Head of caudate nucleus (tissue), 42 donors: ENCODE data around the gene PTPN11.
"Not testable (repeated sequence)": the region's sequence is repeated elsewhere in the genome, so short reads cannot be mapped to it uniquely, and the experiment has no call there.

ENCODE experiments used
- DNase-seq, 42 donors: peaks; one replicate each; pipeline versions ENCODE4 v3.0.0 to v3.0.0-alpha.2; 2020 to 2021; ENCODE audit warnings: mixed read lengths in 7 of 42
- intact Hi-C: fragments of 100-400 bp; cut with DNase I; formaldehyde crosslinking; loops from one replicate; pipeline ENCODE4 v1.15.0; 2022

Gene PTPN11

GRCh38 chr12:112418608-112419296 is at the start of gene PTPN11:
PTPN11 (plus strand) TSS chr12:112418947; CDS start chr12:112419112, 165 bp downstream.
- intact Hi-C loops = loop anchor here (1.0 kb wide), 1 partner anchor 9 kb away; the partner anchor contains the start of gene RPL6
- DNase-seq = peak; percentile 65 to 96 (median 91)

- intact Hi-C loops = no loop called here
- no peak for DNase-seq
Observed at GRCh38 chr12:112370199-112370598, 48.5 kb upstream of the PTPN11 start.

GRCh38 chr12:112370868-112371510 is 47.8 kb upstream of the PTPN11 start:
- DNase-seq = no peak
- intact Hi-C loops = no loop called here

- no peak for DNase-seq
- intact Hi-C loops = no loop called here
Observed at GRCh38 chr12:112374166-112374740, 44.5 kb upstream of the PTPN11 start.

- intact Hi-C loops = no loop called here
- no peak for DNase-seq
Observed at GRCh38 chr12:112375105-112375504, 43.6 kb upstream of the PTPN11 start.

- DNase-seq = peak in 29 of 42 donors; percentile 10 to 51 (median 27)
- intact Hi-C loops = loop anchor here (5.0 to 10.0 kb wide), 3 partner anchors 196 to 369 kb away; partner anchors contain the start of genes ERP29, TMEM116 and TRAFD1
Observed at GRCh38 chr12:112380663-112381405, 37.9 kb upstream of the PTPN11 start.

- intact Hi-C loops = loop anchor here (5.0 to 10.0 kb wide), 3 partner anchors 197 to 369 kb away; partner anchors contain the start of genes ERP29, TMEM116 and TRAFD1
- peak in 20 of 42 donors; percentile 6 to 57 (median 24) for DNase-seq
Observed at GRCh38 chr12:112381406-112381882, 37.3 kb upstream of the PTPN11 start.

GRCh38 chr12:112381883-112382796 is 36.6 kb upstream of the PTPN11 start, which contains the start of gene HECTD4:
HECTD4 (minus strand) TSS chr12:112382431; CDS start chr12:112382128, 303 bp downstream.
- peak; percentile 94 to 100 (median 98) for DNase-seq
- intact Hi-C loops = loop anchor here (5.0 to 10.0 kb wide), 3 partner anchors 197 to 370 kb away; partner anchors contain the start of genes ERP29, TMEM116 and TRAFD1

GRCh38 chr12:112382866-112383265 is 35.9 kb upstream of the PTPN11 start:
- intact Hi-C loops = loop anchor here (5.0 to 10.0 kb wide), 3 partner anchors 198 to 371 kb away; partner anchors contain the start of genes ERP29, TMEM116 and TRAFD1
- no peak for DNase-seq

GRCh38 chr12:112386726-112387125 is 32.0 kb upstream of the PTPN11 start:
- intact Hi-C loops = loop anchor here (10.0 kb wide), 2 partner anchors 202 to 262 kb away; partner anchors contain the start of gene TRAFD1
- no peak for DNase-seq

- intact Hi-C loops = loop anchor here (10.0 kb wide), 2 partner anchors 204 to 264 kb away; partner anchors contain the start of gene TRAFD1
Observed at GRCh38 chr12:112389228-112389627, 29.5 kb upstream of the PTPN11 start.

GRCh38 chr12:112389922-112390654 is 28.7 kb upstream of the PTPN11 start:
- not testable (repeated sequence) for DNase-seq
- intact Hi-C loops = loop anchor here (10.0 kb wide), 2 partner anchors 205 to 265 kb away; partner anchors contain the start of gene TRAFD1

More at GRCh38 chr12:112389228-112389627, 29.5 kb upstream of the PTPN11 start:
- DNase-seq = no peak

- intact Hi-C loops = no loop called here
- DNase-seq = no peak
Observed at GRCh38 chr12:112393328-112393727, 25.4 kb upstream of the PTPN11 start.

- no peak for DNase-seq
- intact Hi-C loops = no loop called here
Observed at GRCh38 chr12:112401054-112401453, 17.7 kb upstream of the PTPN11 start.

- DNase-seq = no peak
- intact Hi-C loops = no loop called here
Observed at GRCh38 chr12:112401903-112402498, 16.7 kb upstream of the PTPN11 start.
